Neuronal stem cell (in vitro differentiated cells): Measurements from ENCODE around the gene FOXJ3.

Experiments
- DNase-seq: peaks from one replicate; pipeline ENCODE4 v3.0.0-alpha.2; 2013; ENCODE audit warnings: low spot score
- H2AFZ ChIP-seq: one replicate; pipeline ENCODE4 v1.6.1; 2013; ENCODE audit warnings: mild to moderate bottlenecking, low read length, inconsistent platforms
- H2AK5ac ChIP-seq: 2 replicates; pipeline ENCODE4 v1.6.1; 2013; ENCODE audit warnings: low read depth, mild to moderate bottlenecking, inconsistent platforms, low read length, moderate library complexity, mixed read lengths
- H2BK120ac ChIP-seq: 2 replicates; pipeline ENCODE4 v1.6.1; 2013; ENCODE audit warnings: low read depth, mild to moderate bottlenecking, inconsistent platforms, low read length, moderate library complexity, mixed read lengths
- H2BK12ac ChIP-seq: one replicate; pipeline ENCODE4 v1.6.1; 2013; ENCODE audit warnings: low read length, inconsistent platforms
- H2BK15ac ChIP-seq: 2 replicates; pipeline ENCODE4 v1.6.1; 2013; ENCODE audit warnings: mild to moderate bottlenecking, low read length, inconsistent platforms, mixed read lengths
- H2BK5ac ChIP-seq: one replicate; pipeline ENCODE4 v1.6.1; 2013; ENCODE audit warnings: inconsistent platforms, mild to moderate bottlenecking, low read length, moderate library complexity
- H3K14ac ChIP-seq: one replicate; pipeline ENCODE4 v1.6.1; 2013; ENCODE audit warnings: low read length, inconsistent platforms
- H3K18ac ChIP-seq: 2 replicates; pipeline ENCODE4 v1.6.1; 2013; ENCODE audit warnings: low read length, inconsistent platforms
- H3K23ac ChIP-seq: 2 replicates; pipeline ENCODE4 v1.6.1; 2013; ENCODE audit warnings: low read depth, mild to moderate bottlenecking, mixed read lengths, low read length, inconsistent platforms; ENCODE audit not compliant: poor library complexity
- H3K27ac ChIP-seq: replicated peaks from 3 replicates; pipeline ENCODE4 v1.5.1; 2013; ENCODE audit warnings: low read length, inconsistent platforms
- H3K27me3 ChIP-seq, 3 experiments: 2 replicates each; pipeline ENCODE4 v1.6.1; 2013; ENCODE audit warnings: low read length in 3 of 3, mild to moderate bottlenecking in 2 of 3, inconsistent platforms in 1 of 3, low read depth in 1 of 3, mixed read lengths in 1 of 3, moderate library complexity in 1 of 3; ENCODE audit not compliant: control insufficient read depth in 3 of 3, insufficient read depth in 3 of 3
- H3K36me3 ChIP-seq, 2 donors: replicated peaks in 1 of 2; 2 replicates each; pipeline ENCODE4 v1.6.1; 2013; ENCODE audit warnings: low read length in 2 of 2; ENCODE audit not compliant: control insufficient read depth in 2 of 2, insufficient read depth in 2 of 2
- H3K4ac ChIP-seq: 2 replicates; pipeline ENCODE4 v1.6.1; 2013; ENCODE audit warnings: inconsistent platforms, mild to moderate bottlenecking, low read length, moderate library complexity
- H3K4me1 ChIP-seq, 2 donors: 1 replicate in 1 of 2; 2 replicates in 1 of 2; pipeline ENCODE4 v1.6.1; 2013; ENCODE audit warnings: low read length in 2 of 2, low read depth in 1 of 2; ENCODE audit not compliant: control insufficient read depth in 2 of 2, insufficient read depth in 1 of 2
- H3K4me2 ChIP-seq: one replicate; pipeline ENCODE4 v1.6.1; 2013; ENCODE audit warnings: mild to moderate bottlenecking, low read length, inconsistent platforms; ENCODE audit not compliant: insufficient read depth, poor library complexity, severe bottlenecking
- H3K4me3 ChIP-seq, 2 donors: 2 replicates each; pipeline ENCODE4 v1.5.1; 2013; ENCODE audit warnings: low read length in 2 of 2, mild to moderate bottlenecking in 2 of 2, inconsistent platforms in 1 of 2, moderate library complexity in 1 of 2
- H3K79me1 ChIP-seq: one replicate; pipeline ENCODE4 v1.6.1; 2013; ENCODE audit warnings: low read depth, mild to moderate bottlenecking, inconsistent platforms, low read length, moderate library complexity
- H3K9ac ChIP-seq: one replicate; pipeline ENCODE4 v1.6.1; 2013; ENCODE audit warnings: mild to moderate bottlenecking, low read depth, low read length, inconsistent platforms; ENCODE audit not compliant: poor library complexity
- H3K9me3 ChIP-seq, 2 donors: replicated peaks in 1 of 2; 2 replicates each; pipeline versions ENCODE3 to v1.6.1; 2013; ENCODE audit warnings: low read length in 2 of 2, mild to moderate bottlenecking in 2 of 2, inconsistent platforms in 1 of 2, low read depth in 1 of 2, mixed read lengths in 1 of 2, moderate library complexity in 1 of 2; ENCODE audit not compliant: control insufficient read depth in 2 of 2, insufficient read depth in 1 of 2
- H4K8ac ChIP-seq: one replicate; pipeline ENCODE4 v1.6.1; 2013; ENCODE audit warnings: low read depth, mild to moderate bottlenecking, inconsistent platforms, low read length, moderate library complexity
- H4K91ac ChIP-seq: one replicate; pipeline ENCODE4 v1.6.1; 2013; ENCODE audit warnings: low read length, low read depth, mild to moderate bottlenecking, inconsistent platforms; ENCODE audit not compliant: poor library complexity
- WGBS, 2 donors: extraction: QIAGEN DNeasy Blood & Tissue Kit; methylation state at CpG; one replicate each; pipeline ENCODE4 v1.1.7; 2013; ENCODE audit warnings: missing lambda C conversion rate in 2 of 2, mixed read lengths in 1 of 2; ENCODE audit not compliant: insufficient read length in 2 of 2, insufficient replicate concordance in 1 of 2; ENCODE audit errors: extremely low coverage in 2 of 2; 5-methylcytosine and 5-hydroxymethylcytosine counted together

The FOXJ3 gene

GRCh38 chr1:42221456-42221855, 113.6 kb downstream of the FOXJ3 start:
- H3K23ac ChIP-seq: no peak overlapping the region
- H2BK15ac ChIP-seq: no peak overlapping the region
- H3K36me3 ChIP-seq: peaks cover 2 to 16% of the 10 kb centered on the region in 2 donors
- no peak for DNase-seq
- no peaks in the 10 kb centered on the region for H3K27me3 ChIP-seq
- no peaks in the 10 kb centered on the region for H3K9me3 ChIP-seq
- no peak overlapping the region for H3K18ac ChIP-seq
- no peak overlapping the region for H2BK12ac ChIP-seq
- H3K9ac ChIP-seq: no peak overlapping the region
- no peak overlapping the region for H3K4me3 ChIP-seq
- WGBS, 2 donors: no CpG with 5 or more reads among the region's 2 CpGs
- no peak overlapping the region for H4K8ac ChIP-seq
- H2AK5ac ChIP-seq: no peak overlapping the region
- H4K91ac ChIP-seq: no peak overlapping the region
- no peak overlapping the region for H2AFZ ChIP-seq
- no peak overlapping the region for H2BK120ac ChIP-seq
- H3K14ac ChIP-seq: no peak overlapping the region
- H3K4ac ChIP-seq: no peak overlapping the region
- H2BK5ac ChIP-seq: no peak overlapping the region
- no peak overlapping the region for H3K27ac ChIP-seq
- no peak overlapping the region for H3K4me2 ChIP-seq
- no peaks in the 10 kb centered on the region for H3K79me1 ChIP-seq
- peaks cover 0 to 8% of the 10 kb centered on the region in 2 donors for H3K4me1 ChIP-seq

- H3K4ac ChIP-seq: no peak overlapping the region
- no peak overlapping the region for H2AK5ac ChIP-seq
- no peak overlapping the region for H2AFZ ChIP-seq
- H2BK5ac ChIP-seq: no peak overlapping the region
- no peak for DNase-seq
- peaks cover 0 to 8% of the 10 kb centered on the region in 2 donors for H3K4me1 ChIP-seq
- peaks cover 2 to 18% of the 10 kb centered on the region in 2 donors for H3K36me3 ChIP-seq
- no peak overlapping the region for H3K14ac ChIP-seq
- WGBS, 2 donors: no CpG with 5 or more reads among the region's 1 CpG
- no peak overlapping the region for H2BK15ac ChIP-seq
- H4K8ac ChIP-seq: no peak overlapping the region
- no peak overlapping the region for H4K91ac ChIP-seq
- no peak overlapping the region for H3K27ac ChIP-seq
- no peaks in the 10 kb centered on the region for H3K79me1 ChIP-seq
- H3K4me3 ChIP-seq: no peak overlapping the region
- H3K18ac ChIP-seq: no peak overlapping the region
- no peak overlapping the region for H3K9ac ChIP-seq
- H3K9me3 ChIP-seq: peaks cover 0 to 4% of the 10 kb centered on the region in 2 donors
- no peak overlapping the region for H3K23ac ChIP-seq
- no peak overlapping the region for H2BK12ac ChIP-seq
- no peak overlapping the region for H3K4me2 ChIP-seq
- H3K27me3 ChIP-seq: no peaks in the 10 kb centered on the region
- no peak overlapping the region for H2BK120ac ChIP-seq
Observed at GRCh38 chr1:42219627-42220026, 115.4 kb downstream of the FOXJ3 start.

- no peak overlapping the region for H2BK5ac ChIP-seq
- H3K4me1 ChIP-seq: peaks cover 0 to 8% of the 10 kb centered on the region in 2 donors
- no peak overlapping the region for H3K9ac ChIP-seq
- no peak overlapping the region for H3K18ac ChIP-seq
- no peak overlapping the region for H4K91ac ChIP-seq
- no peak overlapping the region for H2BK15ac ChIP-seq
- H2BK12ac ChIP-seq: no peak overlapping the region
- no peak overlapping the region for H3K14ac ChIP-seq
- H2BK120ac ChIP-seq: no peak overlapping the region
- H2AFZ ChIP-seq: no peak overlapping the region
- no peak overlapping the region for H3K4me3 ChIP-seq
- H2AK5ac ChIP-seq: no peak overlapping the region
- H3K79me1 ChIP-seq: no peaks in the 10 kb centered on the region
- no peak overlapping the region for H3K23ac ChIP-seq
- DNase-seq: no peak
- H3K4me2 ChIP-seq: no peak overlapping the region
- H3K27ac ChIP-seq: no peak overlapping the region
- WGBS, 2 donors: no CpG with 5 or more reads among the region's 1 CpG
- H3K36me3 ChIP-seq: peaks cover 0 to 27% of the 10 kb centered on the region in 2 donors
- H3K4ac ChIP-seq: no peak overlapping the region
- H3K27me3 ChIP-seq: no peaks in the 10 kb centered on the region
- H4K8ac ChIP-seq: no peak overlapping the region
- peaks cover under 1 to 25% of the 10 kb centered on the region in 2 donors for H3K9me3 ChIP-seq
Observed at GRCh38 chr1:42214447-42214871, 120.6 kb downstream of the FOXJ3 start.

- Histone ChIP-seq H4K8ac (no peak overlapping the region), H3K4me2 (no peak overlapping the region), H4K91ac (no peak overlapping the region), H3K4ac (no peak overlapping the region), H3K4me3 (no peak overlapping the region), H3K36me3 (peaks cover 0 to 29% of the 10 kb centered on the region in 2 donors), H2BK120ac (no peak overlapping the region), H3K9me3 (peaks cover 2 to 33% of the 10 kb centered on the region in 2 donors), H2AFZ (no peak overlapping the region), H3K4me1 (peaks cover 0 to 10% of the 10 kb centered on the region in 2 donors), H2BK5ac (no peak overlapping the region), H2BK15ac (no peak overlapping the region), H3K14ac (no peak overlapping the region), H2BK12ac (no peak overlapping the region), H3K9ac (no peak overlapping the region), H3K27me3 (no peaks in the 10 kb centered on the region), H2AK5ac (no peak overlapping the region), H3K23ac (no peak overlapping the region), H3K79me1 (no peaks in the 10 kb centered on the region), H3K27ac (no peak overlapping the region), H3K18ac (no peak overlapping the region)
- DNase-seq: no peak
- no CpG with 5 or more reads among the region's 2 CpGs for WGBS, 2 donors
Observed at GRCh38 chr1:42211224-42211623, 123.8 kb downstream of the FOXJ3 start.
